ENCODE results near the gene RNF207. TPM values are rescaled to one million over a fixed set of nuclear protein-coding genes. Genes with fewer than 3 reads are reported as not detected.

RNF207 gene
- total RNA-seq, 2 donors from 2014 or later = 28.9 to 53.0 TPM

GRCh38 chr1:6221210-6221784 lies 15.4 kb downstream of the RNF207 start:
- Histone ChIP-seq H3K27me3 (no peaks in the 10 kb centered on the region), H3K4me3 (no peak overlapping the region), H3K4me1 (peaks cover 0 to 41% of the 10 kb centered on the region in 2 donors), H3K36me3 (peaks cover 35% of the 10 kb centered on the region), H3K27ac (no peak overlapping the region), H3K9me3 (no peaks in the 10 kb centered on the region)
- no peak for DNase-seq (ENCODE audit: low spot score)
- no peak for TF ChIP-seq CTCF (IDR thresholded peaks at IDR 0.05)

GRCh38 chr1:6222636-6223035 lies 16.7 kb downstream of the RNF207 start:
- DNase-seq (ENCODE audit: low spot score) = peak; percentile 81
- peaks cover 0 to 41% of the 10 kb centered on the region in 2 donors for H3K4me1 ChIP-seq
- no peaks in the 10 kb centered on the region for H3K9me3 ChIP-seq
- no peaks in the 10 kb centered on the region for H3K27me3 ChIP-seq
- H3K36me3 ChIP-seq = peaks cover 48% of the 10 kb centered on the region
- peak overlapping the region; percentile 70 to 80 for H3K27ac ChIP-seq
- TF ChIP-seq CTCF (IDR thresholded peaks at IDR 0.05) = no peak
- no peak overlapping the region for H3K4me3 ChIP-seq

- Histone ChIP-seq H3K27ac (peak overlapping the region; percentile 70 to 80), H3K36me3 (peaks cover 54% of the 10 kb centered on the region), H3K4me3 (no peak overlapping the region), H3K4me1 (peaks cover 0 to 41% of the 10 kb centered on the region in 2 donors), H3K9me3 (no peaks in the 10 kb centered on the region), H3K27me3 (no peaks in the 10 kb centered on the region)
- no peak for TF ChIP-seq CTCF (IDR thresholded peaks at IDR 0.05)
- DNase-seq (ENCODE audit: low spot score) = no peak
Observed at GRCh38 chr1:6223617-6224016, 17.7 kb downstream of the RNF207 start.

- peaks cover 59% of the 10 kb centered on the region for H3K36me3 ChIP-seq
- H3K4me3 ChIP-seq = no peak overlapping the region
- H3K27ac ChIP-seq = peak overlapping the region; percentile 65 to 80
- H3K9me3 ChIP-seq = no peaks in the 10 kb centered on the region
- H3K4me1 ChIP-seq = peaks cover 0 to 41% of the 10 kb centered on the region in 2 donors
- H3K27me3 ChIP-seq = no peaks in the 10 kb centered on the region
- no peak for TF ChIP-seq CTCF (IDR thresholded peaks at IDR 0.05)
- DNase-seq (ENCODE audit: low spot score) = no peak
Observed at GRCh38 chr1:6224718-6225117, 18.8 kb downstream of the RNF207 start.

- H3K4me1 ChIP-seq = peaks cover 0 to 41% of the 10 kb centered on the region in 2 donors
- TF ChIP-seq CTCF (IDR thresholded peaks at IDR 0.05) = no peak
- H3K36me3 ChIP-seq = peaks cover 65% of the 10 kb centered on the region
- DNase-seq (ENCODE audit: low spot score) = no peak
- H3K27me3 ChIP-seq = no peaks in the 10 kb centered on the region
- H3K9me3 ChIP-seq = no peaks in the 10 kb centered on the region
- peak overlapping the region; percentile 65 to 80 for H3K27ac ChIP-seq
- no peak overlapping the region for H3K4me3 ChIP-seq
Observed at GRCh38 chr1:6225651-6226050, 19.7 kb downstream of the RNF207 start.

- TF ChIP-seq CTCF (IDR thresholded peaks at IDR 0.05) = no peak
- Histone ChIP-seq H3K27ac (peak overlapping the region; percentile 20 to 59), H3K4me3 (no peak overlapping the region), H3K27me3 (no peaks in the 10 kb centered on the region), H3K9me3 (no peaks in the 10 kb centered on the region), H3K4me1 (peaks cover 0 to 33% of the 10 kb centered on the region in 2 donors), H3K36me3 (peaks cover 48% of the 10 kb centered on the region)
- no peak for DNase-seq (ENCODE audit: low spot score)
Observed at GRCh38 chr1:6233376-6233775, 27.5 kb downstream of the RNF207 start.
